C4-2B (cell line): ENCODE data around the gene CACNA2D3.

Experiments
- CTCF ChIP-seq: fragments of 450-650 bp; conservative IDR thresholded peaks from 2 replicates; pipeline ENCODE4 v1.5.1; 2017; ENCODE audit warnings: mild to moderate bottlenecking
- ZFX ChIP-seq: fragments of 450-650 bp; IDR thresholded peaks from 2 replicates; pipeline ENCODE4 v1.6.1; 2017

DNA sequence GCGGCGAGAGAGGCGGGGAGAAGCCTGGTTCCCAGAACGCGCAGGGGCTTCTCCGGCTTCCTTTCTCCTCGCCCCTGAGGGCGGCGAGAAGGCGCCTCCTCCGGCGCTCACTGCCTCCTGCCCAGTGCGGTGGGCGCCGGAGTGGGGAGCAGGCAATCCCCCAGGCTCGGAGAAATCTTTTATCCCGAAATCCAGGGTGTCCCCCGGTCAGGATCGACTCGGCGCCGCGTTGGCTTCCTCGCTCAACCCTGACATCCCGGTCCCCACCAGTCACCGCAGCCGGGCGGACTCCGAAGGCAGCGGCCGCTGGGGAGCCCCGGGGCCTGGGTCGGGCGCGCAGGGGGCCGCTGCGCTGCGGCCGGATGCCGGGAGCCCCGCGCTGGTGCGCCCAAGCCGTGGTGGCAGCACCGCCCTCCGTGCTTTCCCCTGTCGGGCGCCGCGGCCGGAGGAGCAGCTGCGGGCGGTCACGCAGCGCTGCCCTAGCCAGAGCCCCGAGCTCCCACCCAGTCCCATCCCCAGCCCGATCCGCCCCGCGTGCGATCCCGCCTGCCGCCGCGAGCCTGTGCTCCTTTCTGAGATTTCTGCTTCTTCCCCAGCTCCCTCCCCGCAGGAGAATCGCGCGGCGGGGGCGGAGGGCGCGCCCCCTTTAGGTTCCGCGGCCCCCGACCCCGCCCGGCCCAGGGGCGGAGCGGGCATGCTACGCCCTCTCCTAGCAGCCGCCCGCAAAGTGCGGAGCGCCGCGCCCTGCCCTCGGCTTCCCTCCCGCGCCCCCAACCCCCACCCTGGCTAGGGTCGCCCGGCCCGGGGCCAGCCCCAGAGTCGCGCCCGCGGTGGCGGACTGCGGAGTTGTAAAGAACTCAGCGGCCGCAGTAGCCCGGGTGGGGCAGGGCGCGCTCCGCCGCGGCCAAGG, 683 bp upstream of the CACNA2D3 start:
- TF ChIP-seq CTCF (no peak), ZFX (no peak)
